GM19468 (cell line): ENCODE results near the gene FXYD6.
"Not testable (repeated sequence)": the region's sequence is repeated elsewhere in the genome, so short reads cannot be mapped to it uniquely, and the experiment has no call there.

ENCODE experiments used
- ATAC-seq: cut with Tn5 transposase; IDR thresholded peaks from one replicate; pipeline ENCODE4 v1.9.1; 2021; ENCODE audit warnings: mild to moderate bottlenecking, moderate library complexity, moderate number of reproducible peaks; ENCODE audit not compliant: unreplicated experiment; ENCODE audit errors: extremely low read depth

Gene FXYD6

GRCh38 chr11:117821431-117821830 lies 55.0 kb downstream of the FXYD6 start:
- no peak for ATAC-seq

GRCh38 chr11:117820516-117820915 lies 55.9 kb downstream of the FXYD6 start:
- no peak for ATAC-seq

- ATAC-seq = no peak
Measured at GRCh38 chr11:117820071-117820470, 56.4 kb downstream of the FXYD6 start.

- ATAC-seq = no peak
Measured at GRCh38 chr11:117819096-117820040, 57.1 kb downstream of the FXYD6 start.

DNA sequence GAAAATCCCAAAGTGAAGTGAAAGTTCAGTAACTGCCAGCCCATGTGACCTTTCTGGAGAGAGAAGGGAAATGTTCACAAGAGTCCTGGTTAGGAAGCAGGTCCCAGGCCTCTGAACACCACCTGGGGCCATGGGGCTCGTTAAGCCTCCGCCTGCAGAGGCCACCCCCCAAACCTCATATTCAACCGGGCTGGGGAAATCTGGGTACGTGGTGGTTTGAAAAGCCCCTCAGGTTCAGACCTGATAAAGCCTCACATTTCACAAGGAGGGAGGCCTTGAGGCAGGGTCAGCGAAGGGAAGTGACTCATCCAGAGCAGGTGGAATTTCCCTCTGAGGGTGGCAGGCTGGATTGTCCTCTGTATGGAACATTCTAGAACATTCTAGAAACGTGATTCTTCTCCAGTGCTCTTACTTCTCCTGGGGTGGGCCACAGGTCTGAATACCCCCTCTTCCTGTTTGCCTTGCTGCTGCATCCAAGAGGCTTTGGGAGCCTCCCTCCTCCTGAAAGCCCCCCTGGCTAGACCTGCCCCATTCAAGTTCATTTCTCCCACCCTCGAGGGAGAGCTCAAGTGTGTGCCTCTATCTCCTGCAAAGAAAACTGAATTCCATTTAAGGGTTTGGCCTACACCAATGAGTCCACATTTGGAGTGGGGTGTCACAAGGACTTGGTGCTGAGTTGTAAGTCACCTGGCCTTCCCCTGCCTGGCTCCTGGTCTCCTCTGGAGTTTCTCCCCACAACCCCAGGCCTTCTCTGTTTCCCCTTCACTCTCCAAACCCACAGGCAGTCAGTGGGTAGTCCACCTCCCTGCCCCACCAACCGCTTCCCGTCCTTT lies 58.2 kb downstream of the FXYD6 start:
- ATAC-seq = no peak

- no peak for ATAC-seq
Measured at GRCh38 chr11:117817368-117818040, 59.0 kb downstream of the FXYD6 start.

GRCh38 chr11:117816846-117817367 lies 59.6 kb downstream of the FXYD6 start:
- ATAC-seq = no peak

DNA sequence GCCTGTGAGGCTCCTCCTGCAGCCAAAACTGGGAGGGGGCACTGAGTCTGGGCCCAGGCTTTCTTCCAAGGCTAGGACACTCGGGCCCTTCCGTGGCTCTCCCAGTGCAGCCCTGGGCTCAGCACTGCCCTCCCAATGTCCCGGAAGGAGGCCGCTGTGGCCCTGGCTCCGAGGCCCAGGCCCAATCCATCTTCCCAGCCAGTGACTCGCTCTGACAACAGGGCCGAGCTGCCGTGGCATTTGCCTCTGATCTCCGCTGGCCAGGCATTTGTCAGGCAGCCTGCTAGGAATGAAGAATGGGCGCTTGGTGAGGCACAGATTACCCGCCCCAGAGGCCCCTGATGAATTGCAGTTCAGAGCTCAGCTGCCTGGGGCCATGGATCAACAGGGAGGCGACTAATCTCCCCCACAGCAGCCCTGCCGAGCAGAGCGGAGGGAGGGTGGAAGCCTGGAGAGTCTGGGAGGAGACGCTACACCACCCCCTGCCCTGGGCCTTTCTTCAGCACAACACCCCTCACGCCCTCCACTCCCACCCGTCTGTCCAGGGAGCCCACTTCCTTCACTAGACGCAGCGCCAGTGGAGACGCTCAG lies 60.2 kb downstream of the FXYD6 start:
- no peak for ATAC-seq

DNA sequence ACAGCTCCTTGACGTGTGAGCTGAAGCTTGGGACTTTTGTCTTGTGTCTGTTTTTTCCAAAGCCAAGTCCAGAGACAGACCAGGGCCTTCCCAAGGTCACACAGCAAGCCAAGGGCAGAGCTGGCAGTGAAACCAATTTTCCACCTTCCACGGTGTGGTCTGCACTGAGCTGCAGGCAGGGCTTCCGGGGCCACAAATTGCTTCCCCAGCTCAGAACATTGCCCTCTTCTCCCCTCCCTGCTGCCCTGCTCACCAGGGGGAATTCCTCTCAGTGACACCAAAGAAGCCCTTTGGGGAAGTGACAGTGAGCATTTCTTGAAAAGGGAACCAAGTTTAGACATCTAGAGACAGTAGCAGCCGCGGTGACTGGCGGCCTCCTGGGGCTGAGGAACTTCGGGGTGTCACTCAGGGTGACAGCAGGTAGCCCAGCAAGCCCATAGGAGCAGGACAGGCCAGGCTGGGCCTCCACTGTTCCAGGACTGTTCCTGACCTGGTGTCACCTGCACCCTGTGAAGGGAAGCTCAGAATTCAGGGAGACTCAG lies 61.1 kb downstream of the FXYD6 start:
- peak; percentile 30 for ATAC-seq

- no peak for ATAC-seq
Measured at GRCh38 chr11:117814766-117815261, 61.6 kb downstream of the FXYD6 start.

DNA sequence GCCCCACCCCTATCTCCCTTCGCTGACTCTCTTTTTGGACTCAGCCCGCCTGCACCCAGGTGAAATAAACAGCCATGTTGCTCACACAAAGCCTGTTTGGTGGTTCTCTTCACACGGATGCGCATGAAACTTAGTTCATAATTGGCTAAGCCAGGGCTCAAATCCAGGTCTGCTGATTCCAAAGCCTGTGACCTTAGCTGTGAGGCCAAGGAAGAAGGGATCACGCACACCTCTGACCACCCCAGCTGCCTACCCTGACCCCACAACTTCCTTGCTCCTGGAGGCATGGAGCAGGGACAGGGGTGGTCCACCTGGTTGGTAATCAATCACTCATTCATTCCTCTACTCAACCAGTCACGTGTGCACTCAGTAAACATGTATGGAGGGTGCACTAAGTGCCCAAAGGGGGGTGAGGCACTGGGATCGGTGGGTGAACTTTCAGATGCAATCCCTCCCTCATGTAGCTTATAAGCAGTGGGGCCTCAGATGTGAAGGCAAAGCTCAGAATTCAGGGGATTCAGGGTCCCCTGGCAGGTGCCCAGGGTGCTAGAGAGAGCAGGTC lies 62.2 kb downstream of the FXYD6 start:
- no peak for ATAC-seq

DNA sequence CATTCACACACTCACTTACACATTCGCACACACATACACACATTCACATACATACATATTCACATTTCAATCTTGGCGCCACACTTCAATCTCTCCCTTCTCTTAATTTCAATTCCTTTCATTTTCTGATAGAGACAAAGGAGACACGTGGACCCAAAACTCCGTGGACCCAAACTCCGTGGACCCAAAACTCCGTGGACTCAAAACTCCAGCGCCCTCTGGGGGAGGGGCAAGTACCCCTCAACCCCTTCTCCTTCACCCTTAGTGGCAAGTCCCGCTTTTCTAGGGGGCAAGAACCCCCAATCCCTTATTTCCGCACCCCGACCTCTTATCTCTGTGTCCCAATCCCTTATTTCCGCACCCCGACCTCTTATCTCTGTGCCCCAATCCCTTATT lies 66.4 kb downstream of the FXYD6 start:
- not testable (repeated sequence) for ATAC-seq

DNA sequence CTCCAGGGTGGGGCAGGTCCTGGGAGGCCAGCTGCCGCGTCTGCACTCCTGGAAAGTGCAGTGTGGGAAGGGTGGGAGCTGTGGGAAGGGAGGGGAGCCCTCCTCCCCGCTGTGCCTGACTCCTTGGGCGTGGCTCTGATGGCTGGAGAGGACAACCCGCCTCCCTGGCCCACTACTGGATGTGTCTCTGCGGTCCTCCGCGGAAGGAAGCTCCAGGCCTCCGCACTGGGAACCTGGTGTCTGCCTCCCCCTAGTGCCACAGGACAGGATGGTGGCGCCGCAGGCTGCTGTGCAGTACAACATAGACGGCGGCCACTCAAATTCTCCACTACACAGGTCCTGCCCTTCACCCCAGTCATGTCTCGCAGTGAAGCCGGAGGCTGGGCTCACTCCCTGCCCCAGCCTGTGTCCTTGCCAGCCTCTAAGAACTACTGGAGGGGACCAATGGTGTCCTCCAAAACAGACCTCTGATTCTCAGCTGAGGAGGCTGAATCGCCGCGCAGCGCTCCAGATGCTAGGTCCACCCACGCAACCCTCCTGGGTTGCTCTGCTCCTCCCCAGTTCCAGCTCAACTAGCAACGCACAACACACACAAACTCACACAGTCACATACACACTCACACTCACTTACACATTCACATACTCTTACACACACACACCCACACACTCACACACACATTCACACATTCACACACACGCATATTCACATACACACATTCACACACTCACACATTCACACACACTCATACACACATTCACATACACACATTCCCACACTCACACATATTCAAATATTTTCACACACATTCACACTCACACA lies 67.0 kb downstream of the FXYD6 start:
- ATAC-seq = no peak

DNA sequence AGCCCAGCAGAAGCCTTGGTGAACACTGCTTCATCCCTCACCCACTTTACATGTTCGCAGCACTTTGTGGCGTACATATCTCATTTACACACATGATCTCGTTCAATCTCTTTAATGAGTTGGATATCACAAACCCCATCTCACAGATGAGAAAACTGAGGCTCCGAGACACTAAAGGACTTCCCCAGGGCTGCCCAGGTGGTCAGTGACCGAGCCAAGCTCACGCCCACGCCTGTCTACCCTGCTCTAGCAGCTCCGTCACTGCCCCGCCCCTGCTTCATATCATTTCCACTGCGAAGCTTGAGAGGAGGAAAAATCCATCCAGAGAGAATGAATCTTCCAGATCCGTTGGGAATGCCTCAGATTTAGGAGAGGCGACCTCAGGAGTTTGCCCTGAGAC lies 67.7 kb downstream of the FXYD6 start:
- no peak for ATAC-seq

DNA sequence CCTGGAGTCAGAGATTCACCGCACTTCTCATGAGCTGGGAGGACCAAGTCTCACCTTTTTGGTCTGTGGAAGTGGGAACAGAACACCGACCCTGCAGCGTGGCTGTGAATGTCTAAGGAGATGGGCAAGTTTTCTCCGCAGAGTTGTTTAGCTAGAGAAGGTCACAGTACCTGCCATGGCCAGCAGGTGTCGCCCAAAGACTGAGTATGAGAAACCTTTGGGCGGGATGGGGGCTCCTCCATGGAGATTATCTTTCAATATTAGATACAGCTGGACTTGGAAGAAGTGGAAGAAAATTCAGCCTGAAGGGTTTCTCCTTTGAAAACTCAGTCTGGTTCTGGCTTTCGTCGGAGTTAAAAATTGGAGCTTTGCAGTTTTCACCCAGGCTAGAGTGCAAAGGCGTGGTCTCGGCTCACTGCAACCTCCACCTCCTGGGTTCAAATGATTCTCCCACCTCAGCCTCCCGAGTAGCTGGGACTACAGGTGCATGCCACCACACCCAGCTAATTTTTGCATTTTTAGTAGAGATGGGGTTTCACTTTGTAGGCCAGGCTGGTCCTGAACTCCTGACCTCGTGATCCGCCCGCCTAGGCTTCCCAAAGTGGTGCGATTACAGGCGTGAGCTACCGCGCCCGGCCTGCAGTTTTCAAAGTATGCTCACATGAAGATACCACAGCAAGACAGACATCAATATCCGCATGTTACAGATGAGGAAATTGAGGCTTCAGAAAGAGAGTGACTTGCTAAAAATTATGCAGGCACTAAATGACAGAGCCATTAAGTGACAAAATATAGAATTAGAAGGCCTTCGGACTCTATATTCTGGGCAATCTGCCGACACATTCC lies 68.8 kb downstream of the FXYD6 start:
- no peak for ATAC-seq

DNA sequence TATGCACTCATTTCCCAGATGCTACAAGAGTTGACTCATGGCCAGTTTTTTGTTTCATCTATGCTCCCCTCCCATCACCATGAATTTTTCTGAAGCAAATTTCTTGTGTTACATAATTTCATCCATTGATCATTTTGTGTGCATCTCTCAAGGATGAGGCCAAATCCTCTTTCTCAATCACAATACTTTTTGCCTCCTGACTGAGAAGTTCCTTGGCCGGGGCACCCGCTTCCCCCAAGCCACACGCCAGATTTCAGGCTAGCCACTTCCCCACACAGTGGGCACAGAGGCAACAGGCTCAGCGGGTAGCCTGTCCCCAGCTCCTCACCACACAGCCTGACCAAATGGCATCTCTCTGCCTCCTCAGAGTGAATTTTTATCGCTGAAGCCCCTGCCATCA lies 69.6 kb downstream of the FXYD6 start:
- no peak for ATAC-seq

- ATAC-seq = no peak
Measured at GRCh38 chr11:117805045-117805444, 71.4 kb downstream of the FXYD6 start.

DNA sequence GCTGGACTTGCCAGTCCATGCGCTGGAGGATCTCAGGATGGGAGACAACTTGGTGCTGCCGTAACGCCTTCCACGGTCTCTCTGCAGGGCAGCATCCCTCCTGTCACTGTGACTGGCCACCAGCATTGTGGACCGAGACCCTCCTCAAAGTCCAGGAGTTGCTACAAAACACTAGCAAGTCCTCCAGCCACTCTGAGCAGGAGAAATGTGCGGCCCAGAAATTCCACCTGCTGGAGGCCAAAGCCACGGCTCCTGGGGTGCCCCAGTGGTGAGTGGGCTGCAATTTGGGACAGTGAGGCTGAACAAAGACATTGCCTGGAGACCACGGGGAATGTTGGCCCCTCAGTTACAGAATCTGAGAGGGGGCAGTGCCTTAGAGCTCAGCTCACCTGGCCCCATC lies 72.6 kb downstream of the FXYD6 start:
- ATAC-seq = no peak
